Stomach smooth muscle (tissue), 2 donors: ENCODE measurements around the gene PLXNA2.
A peak's percentile ranks its signal among the peaks of the same experiment; 100 is the strongest.

ENCODE experiments used
- H3K27ac ChIP-seq: one replicate; pipeline ENCODE4 v1.7.0; 2013; ENCODE audit warnings: mild to moderate bottlenecking, low read length, inconsistent platforms
- H3K27me3 ChIP-seq, 2 donors: one replicate each; pipeline ENCODE4 v1.7.0; 2013; ENCODE audit warnings: low read length in 2 of 2; ENCODE audit not compliant: insufficient read depth in 2 of 2, control insufficient read depth in 1 of 2
- H3K36me3 ChIP-seq, 2 donors: one replicate each; pipeline ENCODE4 v1.7.0; 2013; ENCODE audit warnings: low read length in 2 of 2; ENCODE audit not compliant: control insufficient read depth in 2 of 2, insufficient read depth in 2 of 2
- H3K4me1 ChIP-seq: one replicate; pipeline ENCODE4 v1.7.0; 2013; ENCODE audit warnings: low read length; ENCODE audit not compliant: control insufficient read depth, insufficient read depth
- H3K4me3 ChIP-seq, 2 donors: one replicate each; pipeline ENCODE4 v1.7.0; 2013; ENCODE audit warnings: low read length in 2 of 2
- H3K9ac ChIP-seq, 2 donors: one replicate each; pipeline ENCODE4 v1.7.0; 2013; ENCODE audit warnings: low read length in 2 of 2, mild to moderate bottlenecking in 1 of 2
- H3K9me3 ChIP-seq, 2 donors: one replicate each; pipeline ENCODE4 v1.7.0; 2013; ENCODE audit warnings: low read length in 2 of 2; ENCODE audit not compliant: control insufficient read depth in 2 of 2
- donor health status: healthy.
- donor health status: Pancreatic carcinoma.

Gene PLXNA2

DNA sequence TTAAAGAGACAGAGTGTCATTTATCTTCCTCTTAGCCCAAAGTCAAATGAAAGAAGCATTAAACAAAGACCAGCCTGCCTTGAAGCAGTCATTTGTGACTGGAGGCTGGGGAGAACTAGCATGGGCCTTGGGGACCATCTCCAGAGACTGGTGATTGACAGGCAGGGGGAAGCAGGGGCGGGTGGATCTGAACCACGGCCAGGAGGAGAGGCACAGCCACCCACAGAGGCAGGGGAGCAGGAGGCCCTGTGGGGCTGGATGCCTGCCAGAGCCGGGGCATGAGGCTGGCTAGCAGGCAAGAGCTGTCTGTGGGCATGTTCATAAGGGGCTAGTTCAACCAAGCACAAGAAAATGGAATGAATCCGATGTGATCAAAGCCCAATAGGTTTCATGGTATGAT lies 73.9 kb downstream of the PLXNA2 start:
- Histone ChIP-seq H3K4me3 (no peak overlapping the region), H3K4me1 (peaks cover 35% of the 10 kb centered on the region), H3K9me3 (no peaks in the 10 kb centered on the region), H3K27ac (no peak overlapping the region), H3K36me3 (peaks cover 0 to 2% of the 10 kb centered on the region in 2 donors), H3K9ac (no peak overlapping the region), H3K27me3 (no peaks in the 10 kb centered on the region)

DNA sequence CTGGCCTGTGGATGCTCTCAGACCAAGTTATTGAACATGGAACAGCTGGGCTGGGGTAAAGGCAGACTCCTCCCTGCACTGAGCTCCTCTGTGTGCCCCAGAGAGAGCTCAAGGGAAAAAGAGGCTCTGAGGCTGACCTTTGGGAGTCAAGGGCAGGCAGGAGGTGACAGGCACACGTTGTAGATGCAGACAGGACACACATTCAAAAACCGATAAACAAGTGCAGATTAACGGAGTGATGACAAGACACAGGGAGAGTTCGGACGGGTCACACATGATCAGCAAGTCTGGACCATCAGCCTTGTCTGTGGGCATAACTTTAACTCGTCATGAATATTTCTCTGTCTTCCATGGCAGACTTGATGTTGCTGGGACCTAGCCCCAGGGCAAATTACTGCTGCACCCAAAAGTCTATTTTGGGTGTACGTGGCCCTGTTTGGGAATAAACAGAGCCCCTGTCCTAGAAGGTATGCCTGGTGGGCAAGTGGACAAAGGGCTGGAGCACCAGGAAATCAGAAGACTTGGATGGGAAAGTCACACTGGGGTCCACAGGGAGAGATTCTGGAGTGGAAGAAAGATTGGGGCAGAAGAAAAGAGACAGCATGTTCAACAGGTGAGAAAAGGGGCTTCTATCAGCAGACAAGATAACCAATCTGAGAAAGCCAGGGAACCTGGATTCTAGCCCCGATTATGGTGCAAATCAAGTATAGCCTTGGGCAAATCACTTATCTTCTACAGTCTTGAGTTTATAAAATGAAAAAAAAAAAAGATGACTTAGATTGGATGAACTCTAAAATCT lies 74.9 kb downstream of the PLXNA2 start:
- H3K4me3 ChIP-seq = no peak overlapping the region
- H3K36me3 ChIP-seq = peaks cover 0 to 2% of the 10 kb centered on the region in 2 donors
- peaks cover 33% of the 10 kb centered on the region for H3K4me1 ChIP-seq
- H3K9me3 ChIP-seq = no peaks in the 10 kb centered on the region
- no peak overlapping the region for H3K9ac ChIP-seq
- peak overlapping the region; percentile 24 for H3K27ac ChIP-seq
- no peaks in the 10 kb centered on the region for H3K27me3 ChIP-seq

DNA sequence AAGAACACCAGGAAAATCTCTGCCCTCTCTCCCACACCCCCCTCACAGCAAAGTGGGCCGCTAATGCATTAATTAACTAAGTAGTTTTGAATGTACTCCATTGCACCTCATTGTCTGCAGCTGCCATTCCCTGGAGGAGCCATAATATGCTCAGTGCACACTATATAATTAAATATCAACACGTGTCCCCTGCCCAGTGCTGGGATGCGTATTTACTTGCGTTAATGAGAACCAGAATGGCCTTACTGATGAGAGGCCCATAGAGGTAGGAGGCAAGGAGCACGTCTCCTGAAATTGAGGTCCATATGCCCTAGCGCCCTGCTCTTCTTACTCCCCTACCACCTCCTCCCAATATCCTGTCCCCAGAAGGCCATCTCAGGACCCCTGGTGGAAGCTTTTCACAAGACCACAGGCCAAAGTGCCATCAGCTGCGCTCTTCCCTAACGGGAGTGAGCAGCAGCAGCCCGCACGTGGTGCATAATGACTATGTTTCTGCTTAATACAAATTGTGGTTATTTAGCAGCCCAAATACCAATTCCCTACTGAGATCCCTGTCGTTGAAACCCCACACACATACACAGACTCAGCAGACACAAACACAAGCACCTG lies 76.8 kb downstream of the PLXNA2 start:
- H3K4me1 ChIP-seq = peaks cover 45% of the 10 kb centered on the region
- no peaks in the 10 kb centered on the region for H3K27me3 ChIP-seq
- no peak overlapping the region for H3K9ac ChIP-seq
- no peaks in the 10 kb centered on the region for H3K9me3 ChIP-seq
- no peak overlapping the region for H3K4me3 ChIP-seq
- no peak overlapping the region for H3K27ac ChIP-seq
- no peaks in the 10 kb centered on the region for H3K36me3 ChIP-seq

DNA sequence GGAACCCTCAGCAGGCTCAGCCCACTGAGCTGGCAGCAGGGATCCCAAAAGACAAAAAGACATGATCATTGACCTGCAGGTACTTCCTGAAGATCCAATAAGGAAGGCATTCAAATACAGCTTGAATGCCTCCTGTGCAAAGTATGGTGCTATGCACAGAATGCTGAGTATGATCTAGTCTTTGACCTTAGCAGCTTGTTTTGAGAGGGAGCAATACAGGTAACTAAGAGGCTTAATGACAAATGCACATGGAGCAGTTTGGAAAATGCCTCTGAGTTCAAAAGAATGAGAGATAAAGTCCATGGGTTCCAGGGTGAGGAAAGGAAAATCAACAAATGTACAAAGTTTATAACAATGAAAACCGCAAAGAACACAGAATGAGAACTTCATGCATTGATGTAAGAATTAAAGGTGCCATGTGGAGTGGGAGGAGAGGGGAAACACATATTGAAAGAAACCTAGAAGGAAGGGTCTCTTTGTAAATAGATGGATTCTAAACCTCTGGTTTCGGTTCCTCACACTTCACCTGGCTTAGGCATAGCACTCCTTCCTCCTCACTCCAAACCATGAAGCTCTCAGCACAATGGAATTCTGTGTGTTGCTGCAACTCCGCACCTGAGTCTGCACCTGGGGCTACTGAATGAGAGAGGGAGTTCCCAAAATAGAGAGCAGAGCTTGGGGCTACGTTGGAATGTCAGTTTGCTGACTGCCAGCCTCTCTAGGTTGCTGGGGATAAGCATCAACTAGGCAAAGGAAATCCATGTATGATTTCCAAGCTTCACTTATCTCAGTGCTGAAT lies 77.6 kb downstream of the PLXNA2 start:
- no peaks in the 10 kb centered on the region for H3K27me3 ChIP-seq
- H3K9me3 ChIP-seq = no peaks in the 10 kb centered on the region
- no peaks in the 10 kb centered on the region for H3K36me3 ChIP-seq
- H3K27ac ChIP-seq = no peak overlapping the region
- peaks cover 47% of the 10 kb centered on the region for H3K4me1 ChIP-seq
- no peak overlapping the region for H3K4me3 ChIP-seq
- no peak overlapping the region for H3K9ac ChIP-seq

DNA sequence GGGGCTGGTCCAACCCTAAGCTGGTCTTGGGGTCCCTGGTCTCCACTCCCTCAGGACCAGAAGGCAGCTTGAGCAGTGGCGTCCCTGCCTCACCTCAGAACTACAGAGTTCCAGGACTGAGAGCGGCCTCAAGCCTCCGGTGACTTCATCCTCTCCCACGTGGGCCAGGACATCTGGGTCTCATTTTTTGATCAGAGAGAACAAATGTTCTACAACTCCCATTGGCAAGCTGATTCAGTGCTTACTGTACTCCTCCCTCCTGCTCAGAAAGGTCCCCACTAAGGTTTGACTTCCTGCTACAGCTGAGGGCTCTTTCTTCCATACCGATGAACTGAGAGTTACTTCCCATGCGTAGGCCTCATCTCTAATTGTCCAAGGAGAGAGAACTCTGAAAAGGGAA lies 78.5 kb downstream of the PLXNA2 start:
- no peak overlapping the region for H3K27ac ChIP-seq
- no peaks in the 10 kb centered on the region for H3K9me3 ChIP-seq
- H3K9ac ChIP-seq = no peak overlapping the region
- no peak overlapping the region for H3K4me3 ChIP-seq
- no peaks in the 10 kb centered on the region for H3K27me3 ChIP-seq
- peaks cover 50% of the 10 kb centered on the region for H3K4me1 ChIP-seq
- no peaks in the 10 kb centered on the region for H3K36me3 ChIP-seq

DNA sequence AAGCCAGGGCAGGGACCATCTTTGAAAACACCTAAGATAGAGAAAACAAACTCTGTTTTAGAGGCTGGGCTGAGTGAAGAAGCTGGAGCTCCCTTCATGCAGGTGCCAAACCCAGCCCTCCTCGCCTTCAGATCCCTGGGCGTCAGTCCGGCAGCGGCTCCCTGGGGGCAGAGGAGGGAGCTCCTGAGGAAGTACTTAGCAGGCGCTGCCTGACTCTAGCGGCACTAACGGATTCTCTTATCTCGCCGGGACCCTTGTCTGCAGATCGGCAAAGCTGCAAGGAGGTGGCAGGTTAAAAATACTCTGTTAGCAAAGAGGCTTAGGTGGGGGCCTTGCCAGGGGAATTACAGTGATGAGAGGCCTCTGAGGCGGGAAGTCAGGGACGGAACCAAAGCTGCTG lies 79.6 kb downstream of the PLXNA2 start:
- Histone ChIP-seq H3K4me3 (no peak overlapping the region), H3K9ac (no peak overlapping the region), H3K36me3 (no peaks in the 10 kb centered on the region), H3K4me1 (peaks cover 54% of the 10 kb centered on the region), H3K9me3 (no peaks in the 10 kb centered on the region), H3K27me3 (no peaks in the 10 kb centered on the region), H3K27ac (no peak overlapping the region)

DNA sequence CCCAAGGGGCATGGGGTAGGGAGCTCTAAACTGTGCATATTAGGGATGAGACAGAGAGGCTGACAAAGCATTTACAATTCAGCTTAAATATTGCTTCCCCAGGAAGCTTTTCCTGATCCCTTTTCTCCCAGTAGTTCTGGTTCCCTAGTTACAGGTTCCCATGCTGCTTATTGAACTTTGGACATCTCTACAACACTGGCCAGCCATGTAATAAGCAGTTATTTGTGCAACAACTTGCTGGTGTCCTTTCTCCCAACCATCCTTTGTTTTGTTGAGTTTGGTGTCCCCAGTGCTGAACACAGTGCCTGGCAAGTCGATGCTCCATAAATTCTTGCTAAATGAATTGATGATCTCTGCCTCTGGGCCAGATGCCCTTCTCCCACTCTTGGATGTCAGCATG lies 80.6 kb downstream of the PLXNA2 start:
- H3K36me3 ChIP-seq = no peaks in the 10 kb centered on the region
- no peak overlapping the region for H3K9ac ChIP-seq
- peaks cover 63% of the 10 kb centered on the region for H3K4me1 ChIP-seq
- no peaks in the 10 kb centered on the region for H3K9me3 ChIP-seq
- H3K4me3 ChIP-seq = no peak overlapping the region
- H3K27ac ChIP-seq = peak overlapping the region; percentile 77
- no peaks in the 10 kb centered on the region for H3K27me3 ChIP-seq

DNA sequence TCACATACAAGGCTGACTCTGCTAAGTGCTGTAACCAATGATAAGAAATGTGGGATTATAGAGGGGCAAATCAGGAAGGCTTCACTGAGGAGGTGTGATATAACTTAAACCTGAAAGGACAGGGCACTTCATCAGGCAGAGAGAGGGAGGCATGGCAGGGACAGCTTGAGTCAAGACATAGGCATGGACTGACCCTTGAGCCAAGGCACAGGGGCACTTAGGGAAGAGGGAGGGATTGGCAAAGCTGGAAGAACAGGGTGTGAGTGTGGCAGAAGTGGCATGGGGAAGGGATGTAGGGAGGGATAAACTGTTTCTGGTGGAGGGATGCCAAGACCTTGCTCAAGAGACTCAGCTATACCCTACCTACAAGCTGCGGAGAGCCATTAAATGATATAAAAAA lies 81.3 kb downstream of the PLXNA2 start:
- peaks cover 69% of the 10 kb centered on the region for H3K4me1 ChIP-seq

DNA sequence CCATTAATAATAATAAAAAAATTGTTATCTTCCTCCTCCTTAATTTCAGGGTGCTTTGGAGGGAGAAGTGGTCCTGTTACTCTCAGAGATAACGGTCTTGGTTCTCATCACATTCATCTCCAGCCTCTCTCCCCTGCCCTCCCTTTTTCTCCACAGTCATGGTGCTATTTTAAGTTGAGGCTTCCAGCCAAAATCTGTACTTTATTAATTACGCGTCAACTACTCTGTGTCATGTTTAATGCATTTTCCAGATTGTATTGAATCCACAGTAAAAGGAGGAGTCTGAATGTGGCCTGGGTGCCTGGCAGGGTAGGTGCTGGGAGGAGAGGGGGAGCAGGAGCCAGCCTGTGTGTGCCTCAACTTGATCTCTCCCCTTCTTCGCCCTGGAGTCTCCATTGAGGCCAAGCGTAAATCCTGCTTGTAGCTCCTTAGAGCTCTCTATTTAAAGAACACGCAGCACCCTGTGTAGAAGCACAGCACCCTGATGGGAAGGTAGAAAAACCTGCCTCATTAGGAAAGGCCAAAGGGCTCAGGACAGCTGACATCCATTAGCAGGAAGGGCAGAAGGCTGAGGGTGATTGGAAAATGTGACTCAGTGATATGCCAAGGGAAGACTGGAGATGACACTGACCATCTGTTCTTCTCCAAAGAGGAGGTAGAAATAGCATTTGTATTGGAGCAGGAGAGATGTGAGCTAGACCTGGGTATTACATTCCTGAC lies 82.4 kb downstream of the PLXNA2 start:
- Histone ChIP-seq H3K36me3 (no peaks in the 10 kb centered on the region), H3K27me3 (no peaks in the 10 kb centered on the region), H3K27ac (peak overlapping the region; percentile 77), H3K4me3 (peak overlapping the region; percentile 9 to 35), H3K9me3 (no peaks in the 10 kb centered on the region), H3K4me1 (peaks cover 68% of the 10 kb centered on the region), H3K9ac (peak overlapping the region in 1 of 2 donors; percentile 13)

More for the DNA sequence above, 81.3 kb downstream of the PLXNA2 start:
- H3K27me3 ChIP-seq = no peaks in the 10 kb centered on the region
- no peaks in the 10 kb centered on the region for H3K36me3 ChIP-seq
- H3K4me3 ChIP-seq = no peak overlapping the region
- H3K9me3 ChIP-seq = no peaks in the 10 kb centered on the region
- H3K9ac ChIP-seq = no peak overlapping the region
- peak overlapping the region; percentile 77 for H3K27ac ChIP-seq

DNA sequence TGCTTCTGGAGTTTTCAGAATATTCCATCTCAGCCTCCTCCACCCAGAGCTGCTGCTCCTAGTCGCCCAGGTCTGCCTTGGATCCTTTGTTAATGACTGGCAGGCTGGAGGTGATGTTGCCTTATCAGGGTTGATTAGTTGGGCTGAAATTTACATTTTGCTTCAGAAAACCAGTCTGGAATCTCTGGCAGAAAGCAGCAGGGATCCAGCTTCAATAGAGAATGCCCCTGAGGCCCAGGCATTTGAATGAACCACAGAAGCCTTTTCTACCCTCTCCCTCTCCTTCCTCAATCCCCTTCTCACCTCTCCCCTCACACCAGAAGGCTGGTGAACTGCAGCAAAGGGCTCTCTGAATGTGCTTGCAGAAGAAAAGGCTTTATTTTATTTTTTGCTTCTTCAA lies 83.2 kb downstream of the PLXNA2 start:
- Histone ChIP-seq H3K4me3 (no peak overlapping the region), H3K9me3 (no peaks in the 10 kb centered on the region), H3K27ac (peak overlapping the region; percentile 77), H3K27me3 (no peaks in the 10 kb centered on the region), H3K4me1 (peaks cover 66% of the 10 kb centered on the region), H3K36me3 (no peaks in the 10 kb centered on the region), H3K9ac (peak overlapping the region in 1 of 2 donors; percentile 5)
